Transverse colon (tissue), 4 donors: ENCODE results near the gene NPAS3. TPM values are rescaled to one million over a fixed set of nuclear protein-coding genes. Genes with fewer than 3 reads are reported as not detected.

ENCODE experiments used
- DNase-seq: peaks from one replicate; pipeline ENCODE4 v3.0.0-alpha.2; 2019
- H3K27ac ChIP-seq, 4 donors: fragments of 200-600 bp; sonication (generic); 2 replicates each; pipeline ENCODE4 v1.5.1; 2016 to 2018; ENCODE audit warnings: inconsistent platforms in 4 of 4
- H3K27me3 ChIP-seq: fragments of 200-600 bp; sonication (generic); 2 replicates; pipeline ENCODE4 v1.5.1; 2017; ENCODE audit warnings: inconsistent platforms
- H3K36me3 ChIP-seq, 4 donors: fragments of 200-600 bp; sonication (generic); 2 replicates each; pipeline ENCODE4 v1.5.1; 2017 to 2019; ENCODE audit warnings: inconsistent platforms in 4 of 4
- H3K4me1 ChIP-seq, 4 donors: fragments of 200-600 bp; sonication (generic); 2 replicates each; pipeline ENCODE4 v1.5.1; 2017 to 2020; ENCODE audit warnings: inconsistent platforms in 4 of 4
- H3K4me3 ChIP-seq, 4 donors: fragments of 200-600 bp; sonication (generic); 1 replicate in 1 of 4; 2 replicates in 3 of 4; pipeline versions ENCODE4 v1.5.1 to v1.6.1; 2017 to 2019; ENCODE audit warnings: inconsistent platforms in 4 of 4
- H3K9me3 ChIP-seq, 2 donors: fragments of 200-600 bp; sonication (generic); 2 replicates each; pipeline ENCODE4 v1.5.1; 2017 to 2019; ENCODE audit warnings: inconsistent platforms in 2 of 2
- CTCF ChIP-seq, 5 experiments: fragments of 200-600 bp in 3 of 5; fragments of 450-650 bp in 2 of 5; sonication (generic) in 3 of 5; IDR thresholded peaks; 1 replicate in 2 of 5; 2 replicates in 3 of 5; pipeline ENCODE4 v1.5.1; 2016 to 2017; ENCODE audit warnings: antibody characterized with exemption in 5 of 5, inconsistent platforms in 3 of 5, mild to moderate bottlenecking in 2 of 5, moderate library complexity in 1 of 5
- EP300 ChIP-seq: sonication (generic); formaldehyde crosslinking; IDR thresholded peaks from one replicate; pipeline ENCODE4 v1.6.1; 2017; ENCODE audit warnings: antibody characterized with exemption, low read depth
- POLR2A ChIP-seq: fragments of 450-650 bp; IDR thresholded peaks from one replicate; pipeline ENCODE4 v1.6.1; 2016; ENCODE audit warnings: antibody characterized with exemption, mild to moderate bottlenecking, moderate library complexity
- POLR2AphosphoS5 ChIP-seq, 3 donors: sonication (generic); formaldehyde crosslinking; IDR thresholded peaks; one replicate each; pipeline ENCODE4 v1.6.1; 2016; ENCODE audit warnings: antibody characterized with exemption in 3 of 3
- WGBS, 2 donors: methylation state at CpG; one replicate each; pipeline ENCODE4 v1.1.5; 2018; ENCODE audit warnings: low coverage in 1 of 2; 5-methylcytosine and 5-hydroxymethylcytosine counted together
- in situ Hi-C, 4 donors: fragments of 200-750 bp; cut with MboI; loops; one replicate each; pipeline versions ENCODE4 v1.15.0 to v1.15.1; 2017; ENCODE audit warnings: low sequenced_read_pairs in 3 of 4, low pct_ligation_motif_present in 1 of 4, low pct_unique_long_range_greater_than_20kb in 1 of 4
- intact Hi-C: fragments of 100-400 bp; cut with DNase I; formaldehyde crosslinking; loops from one replicate; pipeline ENCODE4 v1.15.1; 2023; ENCODE audit warnings: low total_unique reads
- total RNA-seq, 4 donors: library from RNA; depleted of rRNA; stranded (reverse); fragments of >200 nt; gene quantifications; one replicate each; pipeline ENCODE4 v1.1.0, GENCODE V29; 2016

NPAS3 gene
- total RNA-seq, 4 donors from 2014 or later: 0.96 to 6.4 (median 1.8) TPM

- Histone ChIP-seq H3K9me3 (no peaks in the 10 kb centered on the region), H3K36me3 (no peaks in the 10 kb centered on the region), H3K4me3 (no peak overlapping the region), H3K27ac (no peak overlapping the region), H3K4me1 (no peaks in the 10 kb centered on the region), H3K27me3 (no peaks in the 10 kb centered on the region)
- DNase-seq: no peak
- in situ Hi-C loops: no loop called here
- intact Hi-C loops: no loop called here
- WGBS, 2 donors: 80 to 84% methylated on average over 2 of the region's 2 CpGs
- TF ChIP-seq CTCF (IDR thresholded peaks at IDR 0.05) (no peak), POLR2AphosphoS5 (IDR thresholded peaks at IDR 0.05) (no peak), POLR2A (no peak), EP300 (no peak)
Measured at GRCh38 chr14:33692762-33693161, 754.1 kb downstream of the NPAS3 start.

GRCh38 chr14:33693237-33693636, 754.6 kb downstream of the NPAS3 start:
- intact Hi-C loops: no loop called here
- Histone ChIP-seq H3K27ac (no peak overlapping the region), H3K4me1 (no peaks in the 10 kb centered on the region), H3K4me3 (no peak overlapping the region), H3K9me3 (no peaks in the 10 kb centered on the region), H3K27me3 (no peaks in the 10 kb centered on the region), H3K36me3 (no peaks in the 10 kb centered on the region)
- DNase-seq: no peak
- in situ Hi-C loops: no loop called here
- no peak for TF ChIP-seq POLR2AphosphoS5 (IDR thresholded peaks at IDR 0.05)
- TF ChIP-seq POLR2A: no peak
- no peak for TF ChIP-seq EP300
- TF ChIP-seq CTCF (IDR thresholded peaks at IDR 0.05): no peak
- 81 to 83% methylated on average over 1 to 4 of the region's 4 CpGs for WGBS, 2 donors

GRCh38 chr14:33696165-33696564, 757.5 kb downstream of the NPAS3 start:
- 88 to 91% methylated on average over 4 to 9 of the region's 9 CpGs for WGBS, 2 donors
- in situ Hi-C loops: no loop called here
- H3K9me3 ChIP-seq: no peaks in the 10 kb centered on the region

GRCh38 chr14:33699300-33699983, 760.8 kb downstream of the NPAS3 start:
- Histone ChIP-seq H3K36me3 (no peaks in the 10 kb centered on the region), H3K4me3 (no peak overlapping the region), H3K27ac (no peak overlapping the region), H3K4me1 (no peaks in the 10 kb centered on the region), H3K27me3 (no peaks in the 10 kb centered on the region), H3K9me3 (no peaks in the 10 kb centered on the region)
- DNase-seq: no peak
- WGBS, 2 donors: 88 to 91% methylated on average over 9 to 12 of the region's 12 CpGs
- intact Hi-C loops: no loop called here
- in situ Hi-C loops: no loop called here
- TF ChIP-seq POLR2AphosphoS5 (IDR thresholded peaks at IDR 0.05) (no peak), CTCF (IDR thresholded peaks at IDR 0.05) (no peak), EP300 (no peak), POLR2A (no peak)

More at GRCh38 chr14:33696165-33696564, 757.5 kb downstream of the NPAS3 start:
- no peak for DNase-seq
- Histone ChIP-seq H3K4me3 (no peak overlapping the region), H3K4me1 (no peaks in the 10 kb centered on the region), H3K36me3 (no peaks in the 10 kb centered on the region), H3K27ac (no peak overlapping the region), H3K27me3 (no peaks in the 10 kb centered on the region)
- no peak for TF ChIP-seq POLR2A
- no peak for TF ChIP-seq EP300
- no peak for TF ChIP-seq CTCF (IDR thresholded peaks at IDR 0.05)
- TF ChIP-seq POLR2AphosphoS5 (IDR thresholded peaks at IDR 0.05): no peak
- intact Hi-C loops: no loop called here
